Measurements from ENCODE around the gene PRDX3. TPM values are rescaled to one million over a fixed set of nuclear protein-coding genes. Genes with fewer than 3 reads are reported as not detected.

The PRDX3 gene
- total RNA-seq, 2 donors from 2014 or later, result 46.1 to 61.7 TPM

DNA sequence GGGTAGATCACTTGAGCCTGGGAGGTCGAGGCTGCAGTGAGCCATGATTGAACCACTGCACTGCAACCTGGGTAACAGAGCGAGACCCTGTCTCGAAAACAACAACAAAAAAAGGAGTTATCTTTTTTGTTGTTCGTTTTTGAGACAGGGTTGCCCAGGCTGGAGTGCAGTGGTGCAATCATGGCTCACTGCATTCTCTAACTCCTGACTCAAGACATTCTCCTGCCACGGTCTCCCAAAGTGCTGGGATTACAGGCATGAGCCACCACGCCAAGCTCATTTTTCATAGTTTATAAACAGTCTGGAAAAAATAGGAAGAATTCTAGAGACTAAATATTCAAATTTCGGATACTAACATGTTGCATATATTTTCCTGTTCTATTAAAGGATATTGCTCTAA, 42.5 kb downstream of the PRDX3 start:
- TF ChIP-seq, protein P1, sequence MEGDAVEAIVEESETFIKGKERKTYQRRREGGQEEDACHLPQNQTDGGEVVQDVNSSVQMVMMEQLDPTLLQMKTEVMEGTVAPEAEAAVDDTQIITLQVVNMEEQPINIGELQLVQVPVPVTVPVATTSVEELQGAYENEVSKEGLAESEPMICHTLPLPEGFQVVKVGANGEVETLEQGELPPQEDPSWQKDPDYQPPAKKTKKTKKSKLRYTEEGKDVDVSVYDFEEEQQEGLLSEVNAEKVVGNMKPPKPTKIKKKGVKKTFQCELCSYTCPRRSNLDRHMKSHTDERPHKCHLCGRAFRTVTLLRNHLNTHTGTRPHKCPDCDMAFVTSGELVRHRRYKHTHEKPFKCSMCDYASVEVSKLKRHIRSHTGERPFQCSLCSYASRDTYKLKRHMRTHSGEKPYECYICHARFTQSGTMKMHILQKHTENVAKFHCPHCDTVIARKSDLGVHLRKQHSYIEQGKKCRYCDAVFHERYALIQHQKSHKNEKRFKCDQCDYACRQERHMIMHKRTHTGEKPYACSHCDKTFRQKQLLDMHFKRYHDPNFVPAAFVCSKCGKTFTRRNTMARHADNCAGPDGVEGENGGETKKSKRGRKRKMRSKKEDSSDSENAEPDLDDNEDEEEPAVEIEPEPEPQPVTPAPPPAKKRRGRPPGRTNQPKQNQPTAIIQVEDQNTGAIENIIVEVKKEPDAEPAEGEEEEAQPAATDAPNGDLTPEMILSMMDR (IDR thresholded peaks at IDR 0.05), result no peak
- TF ChIP-seq POLR2A (IDR thresholded peaks at IDR 0.05), result no peak
- Histone ChIP-seq H3K4me3 (no peak overlapping the region), H3K27me3 (no peaks in the 10 kb centered on the region), H3K4me1 (no peaks in the 10 kb centered on the region), H3K27ac (peak overlapping the region in 1 of 4 donors; percentile 22), H3K36me3 (replicated peaks in 1 of 2; ENCODE audit: insufficient read depth in 1 of 2, low read depth in 2 of 2) (peaks cover 0 to 1% of the 10 kb centered on the region in 2 donors), H3K9me3 (no peaks in the 10 kb centered on the region)
- WGBS, 2 donors, result 78 to 90% methylated on average over 7 of the region's 7 CpGs
- DNase-seq (no peak), ATAC-seq (no peak)
- intact Hi-C loops (cut with DNase I), result no loop called here

DNA sequence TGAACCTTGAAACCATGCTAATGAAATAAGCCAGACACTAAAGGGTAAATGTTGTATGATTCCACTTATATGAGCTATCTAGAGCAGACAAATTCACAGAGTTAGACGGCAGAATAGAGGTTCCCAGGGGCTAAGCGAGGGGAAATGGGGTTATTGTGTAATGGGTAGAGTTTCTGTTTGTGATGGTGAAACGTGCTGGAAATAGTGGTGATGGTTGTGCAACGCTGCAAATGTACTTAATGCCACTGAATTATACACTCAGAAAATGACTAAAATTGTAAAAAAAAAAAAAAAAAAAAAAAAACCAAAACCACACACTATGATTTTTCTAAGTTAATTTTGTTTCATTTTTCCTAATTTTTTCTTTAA, 43.1 kb downstream of the PRDX3 start:
- DNase-seq, result peak in 1 of 4 donors; percentile 52
- WGBS, 2 donors, result 71 to 89% methylated on average over 4 of the region's 4 CpGs
- Histone ChIP-seq H3K4me1 (no peaks in the 10 kb centered on the region), H3K27ac (no peak overlapping the region), H3K27me3 (no peaks in the 10 kb centered on the region), H3K9me3 (no peaks in the 10 kb centered on the region), H3K4me3 (no peak overlapping the region), H3K36me3 (replicated peaks in 1 of 2; ENCODE audit: insufficient read depth in 1 of 2, low read depth in 2 of 2) (peaks cover 0 to 1% of the 10 kb centered on the region in 2 donors)
- TF ChIP-seq POLR2A (IDR thresholded peaks at IDR 0.05), result no peak
- TF ChIP-seq, protein P1 (IDR thresholded peaks at IDR 0.05), result no peak
- intact Hi-C loops (cut with DNase I), result no loop called here
- ATAC-seq, result no peak

DNA sequence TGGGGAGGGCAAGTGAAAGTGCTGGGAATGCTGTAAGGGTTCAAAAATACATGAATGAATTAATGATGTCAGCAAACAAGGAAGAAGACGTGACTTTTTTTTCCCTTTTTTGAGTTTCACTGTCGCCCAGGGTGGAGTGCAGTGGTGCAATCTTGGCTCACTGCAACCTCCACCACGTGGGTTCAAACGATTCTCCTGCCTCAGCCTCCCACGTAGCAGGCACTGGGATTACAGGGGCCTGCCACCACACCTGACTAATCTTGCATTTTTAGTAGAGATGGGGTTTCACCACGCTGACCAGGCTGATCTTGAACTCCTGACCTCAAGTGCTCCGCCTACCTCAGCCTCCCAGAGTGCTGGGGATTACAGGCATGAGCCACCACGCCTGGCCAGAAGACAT, 44.7 kb downstream of the PRDX3 start:
- DNase-seq, result no peak
- H3K27me3 ChIP-seq, result no peaks in the 10 kb centered on the region
- no peaks in the 10 kb centered on the region for H3K36me3 ChIP-seq (replicated peaks in 1 of 2; ENCODE audit: insufficient read depth in 1 of 2, low read depth in 2 of 2)
- no peak overlapping the region for H3K4me3 ChIP-seq
- no peaks in the 10 kb centered on the region for H3K4me1 ChIP-seq
- no peak overlapping the region for H3K27ac ChIP-seq
- TF ChIP-seq, protein P1 (IDR thresholded peaks at IDR 0.05), result no peak
- no peak for TF ChIP-seq POLR2A (IDR thresholded peaks at IDR 0.05)
- no peaks in the 10 kb centered on the region for H3K9me3 ChIP-seq
- 75 to 91% methylated on average over 8 of the region's 8 CpGs for WGBS, 2 donors
- ATAC-seq, result no peak
- intact Hi-C loops (cut with DNase I), result no loop called here

DNA sequence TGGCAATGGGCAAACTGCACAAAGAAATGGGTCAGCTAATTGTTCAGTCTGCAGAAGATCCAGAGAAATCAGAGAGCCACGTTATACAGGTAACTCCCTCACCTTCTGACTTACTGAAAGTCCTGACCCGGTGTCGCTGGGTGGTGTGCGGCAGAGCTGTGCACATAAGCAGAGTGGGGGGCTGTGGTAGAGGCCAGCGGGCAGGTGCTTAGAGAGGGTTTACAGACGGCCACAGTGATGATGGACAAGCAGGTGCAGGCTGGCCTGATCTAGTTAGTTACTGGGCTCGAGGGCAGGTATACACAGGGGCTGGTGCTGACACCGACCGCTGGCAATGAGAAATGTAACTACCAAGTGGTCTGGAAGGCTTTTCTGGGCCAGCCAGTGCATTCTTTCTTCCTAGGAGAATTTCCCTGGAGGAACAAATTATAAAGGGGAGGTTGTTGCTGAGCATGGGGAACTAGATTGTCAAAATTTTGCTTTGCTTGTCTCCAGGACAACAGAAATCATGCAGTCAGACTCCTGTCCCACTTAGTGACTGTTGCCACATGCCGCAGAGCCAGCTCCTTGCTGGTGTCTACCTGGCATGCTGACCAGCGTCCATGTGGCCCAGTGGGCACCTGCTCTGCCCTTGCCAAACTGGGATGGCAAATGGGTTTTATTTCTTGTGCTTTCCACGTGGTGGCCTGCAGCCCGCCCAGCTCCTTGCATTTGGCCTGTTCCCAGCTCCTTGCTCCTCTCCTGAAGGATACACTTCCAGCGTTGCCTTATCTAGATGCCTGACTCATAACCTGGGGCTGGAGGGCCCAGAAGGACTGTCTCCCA, 45.9 kb downstream of the PRDX3 start:
- no peak for TF ChIP-seq POLR2A (IDR thresholded peaks at IDR 0.05)
- TF ChIP-seq, protein P1 (IDR thresholded peaks at IDR 0.05), result no peak
- intact Hi-C loops (cut with DNase I), result no loop called here
- no peaks in the 10 kb centered on the region for H3K9me3 ChIP-seq
- no peak overlapping the region for H3K27ac ChIP-seq
- DNase-seq (no peak), ATAC-seq (no peak)
- H3K4me3 ChIP-seq, result no peak overlapping the region
- H3K36me3 ChIP-seq (replicated peaks in 1 of 2; ENCODE audit: insufficient read depth in 1 of 2, low read depth in 2 of 2), result no peaks in the 10 kb centered on the region
- no peaks in the 10 kb centered on the region for H3K27me3 ChIP-seq
- WGBS, 2 donors, result 82 to 87% methylated on average over 7 to 14 of the region's 14 CpGs
- H3K4me1 ChIP-seq, result no peaks in the 10 kb centered on the region
